Vagina (tissue), 2 donors: ENCODE measurements around the gene TJP3. TPM values are rescaled to one million over a fixed set of nuclear protein-coding genes. Genes with fewer than 3 reads are reported as not detected.

Source experiments
- DNase-seq, 2 donors: peaks; one replicate each; pipeline ENCODE4 v3.0.0-alpha.2; 2017; ENCODE audit errors: extremely low spot score in 2 of 2
- H3K27ac ChIP-seq: fragments of 200-600 bp; sonication (generic); one replicate; pipeline ENCODE4 v1.5.1; 2019
- H3K27me3 ChIP-seq: fragments of 200-600 bp; sonication (generic); one replicate; pipeline ENCODE4 v1.5.1; 2019
- H3K36me3 ChIP-seq, 2 donors: fragments of 200-600 bp; sonication (generic); one replicate each; pipeline ENCODE4 v1.5.1; 2017 to 2019
- H3K4me1 ChIP-seq: fragments of 200-600 bp; sonication (generic); one replicate; pipeline ENCODE4 v1.5.1; 2019
- H3K4me3 ChIP-seq, 2 donors: fragments of 200-600 bp; sonication (generic); 1 replicate in 1 of 2; 2 replicates in 1 of 2; pipeline ENCODE4 v1.5.1; 2016 to 2019
- H3K9me3 ChIP-seq: fragments of 200-600 bp; sonication (generic); one replicate; pipeline ENCODE4 v1.5.1; 2019
- POLR2A ChIP-seq, 2 donors: fragments of 450-650 bp; IDR thresholded peaks; one replicate each; pipeline ENCODE4 v1.6.1; 2017; ENCODE audit warnings: antibody characterized with exemption in 2 of 2, mild to moderate bottlenecking in 2 of 2, moderate library complexity in 2 of 2
- POLR2AphosphoS5 ChIP-seq, 2 donors: sonication (generic); formaldehyde crosslinking; IDR thresholded peaks; one replicate each; pipeline ENCODE4 v1.9.0; 2017; ENCODE audit warnings: antibody characterized with exemption in 2 of 2, mild to moderate bottlenecking in 2 of 2, low read depth in 1 of 2; ENCODE audit not compliant: insufficient read depth in 1 of 2
- intact Hi-C: fragments of 100-400 bp; cut with DNase I; formaldehyde crosslinking; loops from one replicate; pipeline ENCODE4 v1.15.1; 2023
- total RNA-seq: library from RNA; depleted of rRNA; stranded (reverse); fragments of >200 nt; gene quantifications from one replicate; pipeline ENCODE4 v1.2.3, GENCODE V29; 2016
- TF ChIP-seq, protein P1 (sequence below), 3 experiments: fragments of 450-650 bp in 2 of 3; fragments of 200-600 bp in 1 of 3; sonication (generic) in 1 of 3; IDR thresholded peaks; one replicate each; pipeline ENCODE4 v1.5.1; 2017 to 2019; ENCODE audit warnings: antibody characterized with exemption in 3 of 3, mild to moderate bottlenecking in 2 of 3, moderate library complexity in 2 of 3

TJP3 gene
- total RNA-seq, 1 donor from 2014 or later, result 17.7 TPM

DNA sequence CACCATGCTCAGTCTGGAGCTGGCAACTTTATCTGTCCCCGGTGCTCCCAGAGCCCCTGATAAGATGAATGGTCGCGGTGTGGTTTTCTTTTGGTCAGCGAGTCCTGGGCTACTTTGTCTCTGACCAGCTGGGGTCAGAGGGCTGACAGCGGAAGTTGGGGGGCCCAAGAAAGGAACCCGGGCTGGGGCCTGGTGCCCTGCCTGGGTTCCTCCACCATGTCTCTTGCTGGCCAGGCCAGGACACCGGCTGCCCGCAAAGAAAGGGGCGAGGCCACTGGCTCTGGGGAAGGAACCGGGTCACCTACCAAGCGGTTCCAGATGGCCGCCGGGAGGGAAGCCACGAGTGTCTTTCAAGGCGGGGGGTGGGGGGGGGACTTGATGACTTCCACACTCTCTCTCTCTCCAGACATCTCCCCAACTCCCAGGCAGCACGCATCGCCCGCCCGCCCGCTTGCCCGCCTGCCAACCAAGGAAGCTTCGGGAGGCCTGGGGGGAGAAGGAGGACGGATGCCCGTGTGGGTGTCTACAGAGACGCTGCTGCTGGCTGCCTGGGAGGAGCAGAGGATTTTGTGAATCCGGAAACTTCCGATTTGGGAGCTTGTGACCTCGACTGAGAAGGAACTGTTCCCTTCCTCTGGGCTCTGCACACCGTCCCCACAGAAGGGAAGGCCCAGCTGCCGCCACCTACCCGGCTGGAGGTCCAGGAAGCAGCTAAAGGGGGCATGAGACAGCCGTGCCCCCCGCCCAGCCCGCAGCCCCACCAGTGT is 9.0 kb upstream of the TJP3 start:
- Histone ChIP-seq H3K4me3 (peak overlapping the region; percentile 91 to 96), H3K9me3 (no peaks in the 10 kb centered on the region), H3K36me3 (peaks cover 0 to 6% of the 10 kb centered on the region in 2 donors), H3K27ac (peak overlapping the region; percentile 95), H3K27me3 (no peaks in the 10 kb centered on the region), H3K4me1 (peaks cover 36% of the 10 kb centered on the region)
- no peak for TF ChIP-seq POLR2A (IDR thresholded peaks at IDR 0.05)
- TF ChIP-seq, protein P1, sequence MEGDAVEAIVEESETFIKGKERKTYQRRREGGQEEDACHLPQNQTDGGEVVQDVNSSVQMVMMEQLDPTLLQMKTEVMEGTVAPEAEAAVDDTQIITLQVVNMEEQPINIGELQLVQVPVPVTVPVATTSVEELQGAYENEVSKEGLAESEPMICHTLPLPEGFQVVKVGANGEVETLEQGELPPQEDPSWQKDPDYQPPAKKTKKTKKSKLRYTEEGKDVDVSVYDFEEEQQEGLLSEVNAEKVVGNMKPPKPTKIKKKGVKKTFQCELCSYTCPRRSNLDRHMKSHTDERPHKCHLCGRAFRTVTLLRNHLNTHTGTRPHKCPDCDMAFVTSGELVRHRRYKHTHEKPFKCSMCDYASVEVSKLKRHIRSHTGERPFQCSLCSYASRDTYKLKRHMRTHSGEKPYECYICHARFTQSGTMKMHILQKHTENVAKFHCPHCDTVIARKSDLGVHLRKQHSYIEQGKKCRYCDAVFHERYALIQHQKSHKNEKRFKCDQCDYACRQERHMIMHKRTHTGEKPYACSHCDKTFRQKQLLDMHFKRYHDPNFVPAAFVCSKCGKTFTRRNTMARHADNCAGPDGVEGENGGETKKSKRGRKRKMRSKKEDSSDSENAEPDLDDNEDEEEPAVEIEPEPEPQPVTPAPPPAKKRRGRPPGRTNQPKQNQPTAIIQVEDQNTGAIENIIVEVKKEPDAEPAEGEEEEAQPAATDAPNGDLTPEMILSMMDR (IDR thresholded peaks at IDR 0.05), result no peak
- peak in 1 of 2 donors; percentile 65 for TF ChIP-seq POLR2AphosphoS5 (IDR thresholded peaks at IDR 0.05; ENCODE audit: insufficient read depth in 1 of 2, low read depth in 1 of 2)
- DNase-seq, result no peak
- intact Hi-C loops, result loop anchor here (1.0 kb wide), 1 partner anchor 31 kb away; no protein-coding TSS in a partner anchor

DNA sequence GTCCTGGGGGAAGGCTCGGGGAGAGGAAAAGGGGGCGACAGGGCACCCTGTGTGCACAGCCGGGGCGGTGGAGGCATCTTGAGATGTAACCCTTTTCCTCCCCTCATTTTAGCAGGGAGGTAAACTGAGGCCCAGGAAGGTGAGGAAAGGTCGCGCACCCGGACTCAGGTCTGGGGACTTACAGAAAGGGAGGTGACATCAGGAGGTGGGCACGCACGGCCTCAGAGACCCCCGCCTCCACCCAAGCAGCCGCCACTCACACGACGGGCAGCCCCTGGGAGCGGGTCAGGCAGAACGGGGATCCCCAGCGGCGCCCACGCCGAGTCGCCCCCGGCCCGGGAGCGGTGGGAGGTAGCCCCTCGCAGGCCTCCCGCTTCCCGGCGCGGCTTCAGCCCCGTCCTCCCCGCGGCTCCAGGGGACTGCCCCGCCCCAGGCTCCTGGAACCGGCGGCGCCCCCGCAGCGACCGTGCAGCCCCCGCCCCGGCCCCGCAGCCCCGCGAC is 8.4 kb upstream of the TJP3 start:
- peaks cover 36% of the 10 kb centered on the region for H3K4me1 ChIP-seq
- TF ChIP-seq POLR2A (IDR thresholded peaks at IDR 0.05) (no peak), POLR2AphosphoS5 (IDR thresholded peaks at IDR 0.05; ENCODE audit: insufficient read depth in 1 of 2, low read depth in 1 of 2) (peak in 1 of 2 donors; percentile 23)
- TF ChIP-seq, protein P1 (IDR thresholded peaks at IDR 0.05), result no peak
- H3K9me3 ChIP-seq, result no peaks in the 10 kb centered on the region
- H3K4me3 ChIP-seq, result peak overlapping the region; percentile 91 to 96
- DNase-seq, result no peak
- H3K27ac ChIP-seq, result peak overlapping the region; percentile 95
- intact Hi-C loops, result loop anchor here (1.0 to 10.0 kb wide), 2 partner anchors 31 to 155 kb away; no protein-coding TSS in a partner anchor
- H3K36me3 ChIP-seq, result peaks cover 0 to 6% of the 10 kb centered on the region in 2 donors
- no peaks in the 10 kb centered on the region for H3K27me3 ChIP-seq

DNA sequence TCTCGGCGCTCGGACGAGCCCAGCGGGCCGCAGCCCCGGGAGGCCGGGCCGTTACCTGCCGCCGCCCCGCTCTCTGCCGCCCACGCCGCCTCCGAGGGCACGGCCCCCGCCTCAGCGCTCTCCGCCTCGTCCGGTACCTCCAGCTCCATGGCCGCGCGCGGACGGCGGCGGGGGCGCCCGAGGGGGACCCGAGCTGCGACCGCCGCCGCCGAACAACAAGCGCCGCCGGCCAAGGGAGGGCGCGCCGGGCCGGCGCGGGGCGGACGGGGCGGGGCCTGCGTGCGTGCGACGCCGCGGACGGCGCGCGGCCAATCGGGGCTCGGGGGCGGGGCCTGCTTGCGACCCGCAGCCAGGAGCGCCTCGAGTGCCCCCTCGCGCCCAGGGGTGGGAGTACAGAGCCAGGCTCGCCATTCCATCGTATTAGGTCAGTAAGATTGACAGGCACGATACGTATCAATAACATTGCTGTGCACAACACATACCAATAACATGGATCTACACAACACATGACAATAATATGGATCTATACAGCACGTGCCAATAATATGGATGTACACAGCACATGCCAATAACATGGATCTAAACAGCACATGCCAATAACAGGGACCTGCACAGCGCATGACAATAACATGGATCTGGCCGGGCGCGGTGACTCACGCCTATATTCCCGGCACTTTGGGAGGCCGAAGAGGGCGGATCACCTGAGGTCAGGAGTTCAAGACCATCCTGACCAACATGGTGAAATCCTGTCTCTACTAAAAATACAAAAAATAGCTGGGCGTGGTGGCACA is 7.7 kb upstream of the TJP3 start, which contains the start of gene PIP5K1C:
PIP5K1C (minus strand) TSS at position 227 of the 791 bp plus-strand sequence; CDS start at position 149, 78 bp downstream.
- peak within 1 kb of the TSS; percentile 91 to 96 for H3K4me3 ChIP-seq
- intact Hi-C loops, result loop anchor here (10.0 kb wide), 1 partner anchor 156 kb away; no protein-coding TSS in a partner anchor
- TF ChIP-seq, protein P1 (IDR thresholded peaks at IDR 0.05), result peak; percentile 68 to 75 (median 70)
- TF ChIP-seq POLR2A (IDR thresholded peaks at IDR 0.05), result peak in 1 of 2 donors; percentile 76
- no peak for TF ChIP-seq POLR2AphosphoS5 (IDR thresholded peaks at IDR 0.05; ENCODE audit: insufficient read depth in 1 of 2, low read depth in 1 of 2)
- H3K27me3 ChIP-seq, result no peaks in the 10 kb centered on the region
- peaks cover 0 to 4% of the 10 kb centered on the region in 2 donors for H3K36me3 ChIP-seq
- peak within 1 kb of the TSS; percentile 95 for H3K27ac ChIP-seq
- peaks cover 36% of the 10 kb centered on the region for H3K4me1 ChIP-seq
- DNase-seq, result no peak
- H3K9me3 ChIP-seq, result no peaks in the 10 kb centered on the region

DNA sequence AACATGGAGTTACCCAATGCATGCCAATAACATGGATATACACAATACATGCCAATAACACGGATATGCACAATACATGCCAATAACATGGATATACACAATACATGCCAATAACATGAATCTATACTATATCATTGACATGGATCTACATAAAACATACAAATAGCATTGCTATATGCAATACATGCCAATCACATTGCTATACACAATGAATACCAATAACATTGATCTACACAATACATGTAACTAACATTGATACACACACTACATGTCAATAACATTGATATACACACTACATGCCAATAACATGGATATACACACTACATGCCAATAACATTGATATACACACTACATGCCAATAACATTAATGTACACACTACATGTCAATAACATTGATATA is 7.0 kb upstream of the TJP3 start:
- intact Hi-C loops, result loop anchor here (10.0 kb wide), 1 partner anchor 156 kb away; no protein-coding TSS in a partner anchor
- no peak overlapping the region for H3K4me3 ChIP-seq
- TF ChIP-seq, protein P1 (IDR thresholded peaks at IDR 0.05), result no peak
- TF ChIP-seq POLR2A (IDR thresholded peaks at IDR 0.05) (no peak), POLR2AphosphoS5 (IDR thresholded peaks at IDR 0.05; ENCODE audit: insufficient read depth in 1 of 2, low read depth in 1 of 2) (no peak)
- no peak overlapping the region for H3K27ac ChIP-seq
- H3K27me3 ChIP-seq, result no peaks in the 10 kb centered on the region
- H3K36me3 ChIP-seq, result no peaks in the 10 kb centered on the region
- peaks cover 34% of the 10 kb centered on the region for H3K4me1 ChIP-seq
- no peaks in the 10 kb centered on the region for H3K9me3 ChIP-seq
- DNase-seq, result no peak
